ENCODE measurements around the gene EHD4.

Gene EHD4

GRCh38 chr15:41915255-41915994 is 56.9 kb downstream of the EHD4 start:
- no peak for DNase-seq

GRCh38 chr15:41914411-41914810 is 57.9 kb downstream of the EHD4 start:
- no peak for DNase-seq

- no peak for DNase-seq
Observed at GRCh38 chr15:41913256-41913655, 59.1 kb downstream of the EHD4 start.

GRCh38 chr15:41911691-41912345 is 60.5 kb downstream of the EHD4 start:
- DNase-seq: no peak

- DNase-seq: no peak
Observed at GRCh38 chr15:41908736-41909461, 63.5 kb downstream of the EHD4 start.

GRCh38 chr15:41907141-41907540 is 65.2 kb downstream of the EHD4 start:
- no peak for DNase-seq

- no peak for DNase-seq
Observed at GRCh38 chr15:41906608-41907007, 65.7 kb downstream of the EHD4 start.

GRCh38 chr15:41905036-41905793 is 67.1 kb downstream of the EHD4 start:
- DNase-seq: no peak

- peak; percentile 58 to 59 for DNase-seq
Observed at GRCh38 chr15:41904541-41905005, 67.8 kb downstream of the EHD4 start.

GRCh38 chr15:41903782-41904181 is 68.6 kb downstream of the EHD4 start:
- DNase-seq: no peak

- DNase-seq: no peak
Observed at GRCh38 chr15:41901431-41901830, 70.9 kb downstream of the EHD4 start.

- no peak for DNase-seq
Observed at GRCh38 chr15:41900526-41901380, 71.6 kb downstream of the EHD4 start.

GRCh38 chr15:41899854-41900442 is 72.4 kb downstream of the EHD4 start:
- DNase-seq: no peak

GRCh38 chr15:41897363-41897799 is 75.0 kb downstream of the EHD4 start:
- no peak for DNase-seq

- DNase-seq: no peak
Observed at GRCh38 chr15:41896566-41896965, 75.8 kb downstream of the EHD4 start.

GRCh38 chr15:41895957-41896356 is 76.4 kb downstream of the EHD4 start:
- no peak for DNase-seq

- no peak for DNase-seq
Observed at GRCh38 chr15:41895491-41895890, 76.9 kb downstream of the EHD4 start.

- DNase-seq: peak; percentile 43 to 58
Observed at GRCh38 chr15:41894791-41895463, 77.4 kb downstream of the EHD4 start.

- no peak for DNase-seq
Observed at GRCh38 chr15:41894251-41894790, 78.0 kb downstream of the EHD4 start.

GRCh38 chr15:41893422-41894250 is 78.7 kb downstream of the EHD4 start, which contains the start of gene SPTBN5:
SPTBN5 (minus strand) TSS chr15:41894053; CDS start chr15:41893497, 556 bp downstream.
- DNase-seq: no peak

All from stimulated activated CD4-positive, alpha-beta T cell treated with anti-CD3 and anti-CD28 coated beads, Interleukin-2, amount 100 ng/mL, for 48 hours (primary cell).